HL-60/S4 (cell line): ENCODE results near the gene SPOP.

Experiments
- in situ Hi-C: fragments of 300-500 bp; cut with MboI; formaldehyde crosslinking; loops from 2 replicates; pipeline ENCODE4 v1.14.3; 2022; ENCODE audit warnings: low sequenced_read_pairs

The SPOP gene

GRCh38 chr17:49621946-49622529, 55.9 kb downstream of the SPOP start:
- in situ Hi-C loops = no loop called here

DNA sequence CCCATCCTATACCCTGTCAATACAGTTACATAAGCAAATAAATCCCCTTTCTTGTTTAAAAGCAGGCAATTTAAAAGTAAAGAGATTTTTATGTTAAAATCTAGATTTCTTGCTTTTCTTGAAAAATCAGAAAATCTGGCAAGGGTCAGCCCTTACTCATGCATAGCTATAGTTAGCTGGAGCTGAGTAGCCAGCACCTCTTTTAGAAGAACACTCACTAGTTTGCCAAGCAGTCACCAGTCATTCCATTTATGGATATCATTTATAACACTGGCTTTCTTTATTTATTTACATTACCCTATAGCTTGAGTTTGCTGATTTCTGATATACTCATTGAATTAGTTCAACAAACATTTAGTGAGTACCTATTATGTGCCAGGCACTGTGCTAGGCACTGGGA, 56.5 kb downstream of the SPOP start:
- in situ Hi-C loops = no loop called here

DNA sequence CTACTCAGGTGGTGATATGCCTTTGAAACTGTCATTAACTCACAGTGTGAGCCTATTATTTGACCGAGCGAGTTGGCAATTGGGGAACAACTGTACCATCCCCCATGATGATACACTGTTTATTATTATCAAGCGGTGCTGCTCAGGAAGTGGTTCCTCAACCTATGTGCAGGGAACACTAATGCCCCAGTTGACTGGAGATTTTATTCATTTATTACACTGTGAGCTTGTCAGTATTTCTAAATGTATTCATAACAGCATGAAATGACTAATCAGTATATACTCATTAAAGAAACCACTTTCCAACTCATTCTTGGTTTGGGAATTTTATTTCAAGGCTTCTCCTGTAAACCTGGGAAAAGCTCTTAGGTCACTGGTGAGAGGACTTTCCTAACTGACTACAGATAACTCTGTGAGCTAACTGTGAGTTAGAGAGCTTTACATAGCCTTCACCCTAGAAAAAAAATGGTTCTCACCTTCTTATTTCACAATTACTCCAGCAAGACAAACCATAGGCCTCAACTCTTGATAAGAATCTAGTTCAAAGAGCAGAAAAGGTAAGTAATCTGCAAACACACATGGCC, 59.8 kb downstream of the SPOP start:
- in situ Hi-C loops = no loop called here

GRCh38 chr17:49616601-49617131, 61.2 kb downstream of the SPOP start:
- in situ Hi-C loops = no loop called here

- in situ Hi-C loops = no loop called here
These were observed 61.8 kb downstream of the SPOP start for GRCh38 chr17:49616086-49616485.

- in situ Hi-C loops = no loop called here
These were observed 64.6 kb downstream of the SPOP start for GRCh38 chr17:49613182-49613800.

- in situ Hi-C loops = no loop called here
These were observed 65.2 kb downstream of the SPOP start for GRCh38 chr17:49612726-49613125.

DNA sequence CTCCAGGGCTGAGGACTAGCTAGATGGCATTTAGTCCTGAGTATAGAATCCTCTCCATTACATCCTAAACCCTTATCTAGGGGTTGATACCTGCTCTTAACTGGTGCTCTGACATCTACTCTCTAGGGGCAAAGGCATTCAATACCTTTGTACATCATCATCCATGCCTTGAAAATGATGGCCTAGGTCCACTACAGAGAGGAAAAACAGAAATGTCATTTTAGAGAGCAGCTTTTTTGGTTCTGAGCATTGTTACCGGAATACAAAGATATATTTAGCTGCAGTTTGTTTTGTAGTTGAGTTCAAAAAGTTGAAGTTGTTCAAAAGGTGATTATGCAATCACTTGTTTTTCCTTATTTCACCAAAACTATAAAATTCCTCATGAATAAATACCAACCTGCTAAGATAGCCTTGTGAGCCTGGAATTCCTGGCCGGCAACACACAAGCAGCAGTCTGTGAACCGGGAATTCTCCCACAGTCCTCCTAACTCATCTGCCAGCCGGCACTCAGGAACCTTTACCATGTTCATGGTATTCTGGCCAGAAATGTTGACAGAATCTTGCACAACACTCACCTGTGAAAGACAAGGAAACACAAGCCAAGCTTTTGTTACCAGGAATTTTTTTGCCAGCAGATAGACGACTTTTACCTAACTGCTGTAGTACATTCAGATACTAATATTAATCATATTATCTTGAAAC, 66.9 kb downstream of the SPOP start:
- in situ Hi-C loops = no loop called here

GRCh38 chr17:49604314-49604869, 73.5 kb downstream of the SPOP start:
- in situ Hi-C loops = no loop called here

DNA sequence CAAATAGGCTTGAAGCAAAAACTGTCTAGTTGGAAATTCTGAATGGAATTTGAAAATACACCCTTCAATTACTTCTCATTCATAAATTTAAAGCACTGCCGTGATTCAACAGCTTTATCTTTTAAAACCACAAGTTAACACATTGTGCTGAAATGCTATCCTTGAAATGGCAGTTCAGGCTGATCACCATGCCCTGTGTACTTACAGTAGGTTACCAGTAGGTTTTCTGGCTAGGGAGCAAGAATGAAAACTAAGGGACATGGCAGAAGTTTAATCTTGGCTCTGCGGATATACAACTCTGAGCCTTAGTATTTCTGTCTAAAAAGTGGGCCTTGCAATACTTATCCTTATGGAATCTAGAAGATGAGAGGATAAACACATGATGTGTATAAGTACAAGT, 74.2 kb downstream of the SPOP start:
- in situ Hi-C loops = no loop called here

DNA sequence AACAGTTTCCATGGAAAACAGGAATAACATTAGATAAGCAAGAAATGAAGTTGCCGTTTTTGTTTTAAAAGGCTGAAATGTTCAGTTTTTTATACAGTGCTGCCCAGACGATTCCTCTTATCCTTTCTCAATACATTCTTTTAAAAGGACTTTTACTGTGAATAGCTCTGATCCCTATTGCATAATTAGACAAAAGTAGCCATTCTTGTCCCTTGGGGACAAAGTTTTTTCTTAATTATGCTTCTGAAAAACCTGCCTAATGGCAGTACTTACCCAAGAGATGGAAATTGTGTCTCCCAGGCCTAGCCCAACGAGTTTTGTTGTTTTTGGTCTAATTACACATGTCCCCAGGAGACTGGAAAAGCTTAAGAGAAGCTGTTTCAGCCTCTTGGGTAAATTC, 74.7 kb downstream of the SPOP start:
- in situ Hi-C loops = no loop called here

DNA sequence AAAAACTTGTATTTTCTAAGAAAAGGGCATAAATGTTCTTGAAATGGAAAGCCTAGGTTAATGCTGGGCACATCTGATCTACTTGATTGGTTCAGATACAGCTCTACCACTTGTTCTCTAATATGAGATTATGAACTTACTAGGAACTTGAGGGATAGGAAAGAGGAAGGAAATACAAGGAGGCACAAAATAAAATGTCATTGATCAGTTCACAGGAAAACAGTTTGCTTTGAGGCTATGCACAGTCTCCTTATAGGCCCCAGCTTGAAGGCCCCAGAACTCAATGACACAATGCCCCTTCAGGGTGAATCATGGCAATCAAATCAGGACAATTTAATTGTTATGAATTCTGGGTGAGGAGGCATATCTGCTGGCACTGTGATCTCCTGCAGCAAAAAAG, 75.1 kb downstream of the SPOP start:
- in situ Hi-C loops = no loop called here

DNA sequence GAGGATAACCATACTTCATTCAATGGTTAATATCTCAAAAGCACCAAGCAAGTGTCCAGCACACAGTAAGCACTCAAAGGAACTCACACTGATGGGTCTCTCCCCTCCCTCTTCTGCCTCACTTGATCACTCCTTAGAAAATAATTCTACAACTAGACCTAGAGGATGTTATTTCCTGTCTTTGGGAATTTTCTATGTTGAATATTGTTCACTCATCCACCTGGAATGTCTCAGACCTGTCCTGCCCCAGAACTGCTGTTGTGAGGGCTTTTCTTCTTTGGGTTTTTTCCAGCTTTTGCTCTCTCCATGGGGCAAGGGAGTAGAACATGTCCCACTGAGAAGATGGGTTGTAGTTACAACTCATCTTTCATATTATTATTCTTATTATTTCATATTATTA, 76.9 kb downstream of the SPOP start:
- in situ Hi-C loops = no loop called here

GRCh38 chr17:49598918-49599317, 79.0 kb downstream of the SPOP start:
- in situ Hi-C loops = no loop called here

DNA sequence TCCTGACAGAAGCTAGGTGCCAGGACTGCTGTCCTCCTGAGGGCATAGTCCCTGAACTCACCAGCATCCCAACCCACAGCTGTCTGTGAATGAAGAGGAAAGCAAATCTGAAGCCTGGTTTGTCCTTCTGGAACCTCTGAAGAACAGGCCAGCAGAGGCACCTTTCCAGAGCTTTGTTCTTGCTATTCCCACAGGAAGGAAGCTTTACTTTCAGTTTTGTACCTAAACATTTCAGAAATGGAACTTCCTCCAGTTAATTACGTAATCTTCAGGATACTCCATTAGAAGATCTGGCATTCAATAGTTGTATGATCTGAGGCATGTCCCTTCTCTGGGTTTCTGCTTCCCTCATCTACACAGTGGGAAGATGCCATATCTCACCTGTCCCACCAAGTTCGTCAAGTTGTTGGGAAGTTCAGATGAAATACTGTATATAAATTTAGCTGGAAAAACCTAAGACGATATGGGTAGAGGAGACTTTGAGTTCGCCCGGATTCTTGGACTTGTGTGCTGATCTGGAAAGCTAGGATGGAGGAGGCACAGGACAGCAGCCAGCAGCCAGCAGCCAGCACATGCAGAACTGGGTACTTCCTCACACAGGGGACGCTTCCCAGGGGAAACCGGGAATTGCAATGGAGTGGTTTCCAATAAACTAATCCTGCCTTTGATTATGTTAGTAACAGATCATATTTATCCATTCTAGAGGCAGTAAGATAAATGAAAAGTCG, 79.8 kb downstream of the SPOP start:
- in situ Hi-C loops = no loop called here

DNA sequence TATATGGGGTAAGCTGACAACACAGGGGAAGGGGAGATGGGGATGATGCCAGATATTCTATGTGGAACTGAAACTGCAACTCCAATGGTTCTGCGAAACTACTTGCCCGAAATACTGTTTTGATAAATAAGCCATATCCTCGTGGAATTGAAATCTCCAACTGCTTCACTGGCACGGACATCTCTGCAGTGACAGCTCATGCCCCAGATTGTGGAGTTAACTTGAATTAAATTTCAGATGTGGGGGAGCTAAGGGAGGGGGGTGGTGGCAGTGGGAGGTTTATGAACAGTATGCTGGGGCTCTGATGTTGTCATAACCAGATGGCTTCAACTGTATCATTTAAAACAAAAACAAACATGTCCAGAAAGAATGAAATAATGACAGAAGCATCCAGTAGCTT, 80.5 kb downstream of the SPOP start:
- in situ Hi-C loops = no loop called here

- in situ Hi-C loops = no loop called here
These were observed 81.2 kb downstream of the SPOP start for GRCh38 chr17:49596613-49597244.

DNA sequence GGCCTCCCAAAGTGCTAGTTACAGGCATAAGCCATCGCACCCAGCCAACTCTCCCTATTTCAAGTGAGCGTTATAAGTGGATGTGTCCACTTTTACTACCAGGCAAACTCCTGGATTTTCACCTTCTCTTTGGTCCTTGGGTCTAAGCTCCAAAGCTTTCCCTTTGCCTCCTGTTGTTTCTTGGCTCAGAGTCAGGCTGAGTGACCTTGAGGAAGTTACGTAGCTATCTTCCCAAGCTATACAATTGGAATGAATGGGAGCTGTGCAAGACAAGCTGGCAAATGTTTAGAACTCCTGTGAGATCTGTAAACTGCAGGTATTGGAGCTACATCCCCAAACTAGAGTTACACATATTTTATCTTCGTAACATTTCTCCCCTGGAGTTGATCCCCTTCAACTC, 81.9 kb downstream of the SPOP start:
- in situ Hi-C loops = no loop called here

DNA sequence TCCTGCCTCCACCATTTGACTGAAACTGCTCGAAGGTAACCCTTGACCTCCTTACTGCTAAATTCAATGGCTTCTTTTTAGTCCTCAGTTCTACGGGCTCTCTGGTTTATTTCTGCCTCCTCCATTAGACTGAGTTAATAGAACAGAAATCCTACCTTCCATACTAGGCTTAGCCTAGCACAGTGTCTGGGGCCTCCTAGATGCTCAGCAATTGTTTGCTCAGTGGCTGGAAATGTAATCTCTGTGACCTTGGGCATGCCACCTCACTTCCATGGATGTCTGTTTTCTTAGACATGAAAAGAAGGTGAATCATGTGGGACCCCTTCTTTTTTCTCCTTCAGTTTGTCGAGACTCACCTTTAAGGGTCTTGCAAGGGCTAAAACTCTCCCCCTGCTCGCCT, 82.6 kb downstream of the SPOP start:
- in situ Hi-C loops = no loop called here

DNA sequence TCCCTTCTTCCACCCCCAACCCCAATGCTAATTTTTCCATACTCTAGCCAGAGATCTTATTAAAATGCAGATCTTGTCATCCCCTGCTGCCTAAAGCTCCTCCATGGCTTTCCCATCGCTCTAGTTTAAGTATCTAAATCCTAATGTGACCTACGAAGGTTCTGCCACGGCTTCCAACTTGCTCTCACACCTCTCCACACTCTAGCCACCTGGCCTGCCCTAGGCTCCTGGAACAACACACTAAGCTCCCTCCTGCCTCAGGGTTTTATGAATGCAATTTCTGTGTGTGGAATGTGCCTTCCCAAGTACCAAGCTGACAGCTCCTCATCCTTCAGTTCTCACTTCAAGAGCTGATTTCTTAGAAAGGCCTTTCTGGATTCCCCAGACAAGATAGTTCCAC, 85.6 kb downstream of the SPOP start:
- in situ Hi-C loops = no loop called here
